Stimulated activated CD8-positive, alpha-beta memory T cell treated with anti-CD3 and anti-CD28 coated beads, Interleukin-4, amount 100 ng/mL, for 48 hours (primary cell): ENCODE results near the gene CD164.

ENCODE experiments used
- DNase-seq: peaks from one replicate; pipeline ENCODE4 v3.0.0-alpha.2; 2020

CD164 gene

GRCh38 chr6:109381747-109382575 is at the start of gene CD164:
CD164 (minus strand) TSS chr6:109382467; CDS start chr6:109382378, 89 bp downstream.
- DNase-seq = peak; percentile 95

- DNase-seq = no peak
These were observed 47.2 kb upstream of the CD164 start for GRCh38 chr6:109429496-109429895.

GRCh38 chr6:109428889-109429477 is 46.7 kb upstream of the CD164 start:
- DNase-seq = no peak

- no peak for DNase-seq
These were observed 42.7 kb upstream of the CD164 start for GRCh38 chr6:109424946-109425345.

GRCh38 chr6:109421184-109421583 is 38.9 kb upstream of the CD164 start:
- no peak for DNase-seq

- no peak for DNase-seq
These were observed 38.5 kb upstream of the CD164 start for GRCh38 chr6:109420751-109421150.

GRCh38 chr6:109417646-109418045 is 35.4 kb upstream of the CD164 start:
- no peak for DNase-seq

- DNase-seq = no peak
These were observed 28.8 kb upstream of the CD164 start for GRCh38 chr6:109411034-109411433.

GRCh38 chr6:109406196-109406595 is 23.9 kb upstream of the CD164 start:
- no peak for DNase-seq

- DNase-seq = no peak
These were observed 14.8 kb upstream of the CD164 start for GRCh38 chr6:109397020-109397419.

GRCh38 chr6:109396046-109396718 is 13.9 kb upstream of the CD164 start:
- no peak for DNase-seq

- DNase-seq = no peak
These were observed 11.6 kb upstream of the CD164 start for GRCh38 chr6:109393886-109394281.

- no peak for DNase-seq
These were observed 11.1 kb upstream of the CD164 start for GRCh38 chr6:109393157-109393885.

- DNase-seq = no peak
These were observed 7.5 kb upstream of the CD164 start for GRCh38 chr6:109389650-109390274.

- no peak for DNase-seq
These were observed 6.0 kb upstream of the CD164 start for GRCh38 chr6:109388265-109388664.

GRCh38 chr6:109383438-109383940 is 1.2 kb upstream of the CD164 start:
- no peak for DNase-seq

GRCh38 chr6:109382576-109383437 is 540 bp upstream of the CD164 start:
- DNase-seq = peak; percentile 91

- DNase-seq = no peak
These were observed 1.1 kb downstream of the CD164 start for GRCh38 chr6:109381061-109381746.

- DNase-seq = no peak
These were observed 2.6 kb downstream of the CD164 start for GRCh38 chr6:109379711-109380110.

- DNase-seq = no peak
These were observed 4.5 kb downstream of the CD164 start for GRCh38 chr6:109377717-109378116.

GRCh38 chr6:109374326-109374892 is 7.9 kb downstream of the CD164 start:
- DNase-seq = no peak
